ENCODE results near the gene CSMD2. TPM values are rescaled to one million over a fixed set of nuclear protein-coding genes. Genes with fewer than 3 reads are reported as not detected.

Gene CSMD2
- total RNA-seq, 1 donor from 2014 or later, result 0.55 TPM

GRCh38 chr1:33797849-33798248, 367.2 kb downstream of the CSMD2 start:
- no peak overlapping the region for H3K27ac Mint-ChIP-seq (ENCODE audit: unreplicated experiment)
- H3K9me3 Mint-ChIP-seq (ENCODE audit: low read depth), result peaks cover 36% of the 10 kb centered on the region

GRCh38 chr1:33792651-33793050, 372.4 kb downstream of the CSMD2 start:
- H3K27me3 Mint-ChIP-seq (ENCODE audit: low read depth), result no peaks in the 10 kb centered on the region
- no peak for DNase-seq (ENCODE audit: low spot score)
- H3K9me3 Mint-ChIP-seq (ENCODE audit: low read depth), result peaks cover 33% of the 10 kb centered on the region
- H3K27ac Mint-ChIP-seq (ENCODE audit: unreplicated experiment), result no peak overlapping the region
- H3K4me3 Mint-ChIP-seq (ENCODE audit: unreplicated experiment), result no peak overlapping the region
- H3K4me1 Mint-ChIP-seq (ENCODE audit: low read depth), result no peaks in the 10 kb centered on the region
- H3K36me3 Mint-ChIP-seq (ENCODE audit: low read depth), result no peaks in the 10 kb centered on the region
- TF ChIP-seq CTCF (IDR thresholded peaks at IDR 0.05), result no peak

More at GRCh38 chr1:33797849-33798248, 367.2 kb downstream of the CSMD2 start:
- no peak for TF ChIP-seq CTCF (IDR thresholded peaks at IDR 0.05)
- Mint-ChIP-seq H3K36me3 (ENCODE audit: low read depth) (no peaks in the 10 kb centered on the region), H3K4me1 (ENCODE audit: low read depth) (no peaks in the 10 kb centered on the region), H3K4me3 (ENCODE audit: unreplicated experiment) (no peak overlapping the region), H3K27me3 (ENCODE audit: low read depth) (no peaks in the 10 kb centered on the region)
- no peak for DNase-seq (ENCODE audit: low spot score)

- no peak for DNase-seq (ENCODE audit: low spot score)
- Mint-ChIP-seq H3K27me3 (ENCODE audit: low read depth) (no peaks in the 10 kb centered on the region), H3K4me3 (ENCODE audit: unreplicated experiment) (no peak overlapping the region), H3K9me3 (ENCODE audit: low read depth) (peaks cover 31% of the 10 kb centered on the region), H3K36me3 (ENCODE audit: low read depth) (no peaks in the 10 kb centered on the region), H3K27ac (ENCODE audit: unreplicated experiment) (no peak overlapping the region), H3K4me1 (ENCODE audit: low read depth) (no peaks in the 10 kb centered on the region)
- no peak for TF ChIP-seq CTCF (IDR thresholded peaks at IDR 0.05)
Observed at GRCh38 chr1:33792216-33792615, 372.8 kb downstream of the CSMD2 start.

GRCh38 chr1:33791251-33791650, 373.8 kb downstream of the CSMD2 start:
- Mint-ChIP-seq H3K9me3 (ENCODE audit: low read depth) (peaks cover 23% of the 10 kb centered on the region), H3K27me3 (ENCODE audit: low read depth) (no peaks in the 10 kb centered on the region), H3K27ac (ENCODE audit: unreplicated experiment) (no peak overlapping the region), H3K36me3 (ENCODE audit: low read depth) (no peaks in the 10 kb centered on the region), H3K4me3 (ENCODE audit: unreplicated experiment) (no peak overlapping the region), H3K4me1 (ENCODE audit: low read depth) (no peaks in the 10 kb centered on the region)
- no peak for TF ChIP-seq CTCF (IDR thresholded peaks at IDR 0.05)
- no peak for DNase-seq (ENCODE audit: low spot score)

- H3K4me3 Mint-ChIP-seq (ENCODE audit: unreplicated experiment), result no peak overlapping the region
- DNase-seq (ENCODE audit: low spot score), result no peak
- no peak for TF ChIP-seq CTCF (IDR thresholded peaks at IDR 0.05)
- peaks cover 19% of the 10 kb centered on the region for H3K9me3 Mint-ChIP-seq (ENCODE audit: low read depth)
- peaks cover 4% of the 10 kb centered on the region for H3K27me3 Mint-ChIP-seq (ENCODE audit: low read depth)
- no peak overlapping the region for H3K27ac Mint-ChIP-seq (ENCODE audit: unreplicated experiment)
- no peaks in the 10 kb centered on the region for H3K36me3 Mint-ChIP-seq (ENCODE audit: low read depth)
- no peaks in the 10 kb centered on the region for H3K4me1 Mint-ChIP-seq (ENCODE audit: low read depth)
Observed at GRCh38 chr1:33790577-33790976, 374.5 kb downstream of the CSMD2 start.
